HFF-Myc (cell line): ENCODE results near the gene TIMM44.
"Not testable (repeated sequence)": the region's sequence is repeated elsewhere in the genome, so short reads cannot be mapped to it uniquely, and the experiment has no call there.

Experiments used
- DNase-seq: peaks from one replicate; pipeline ENCODE4 v3.0.0-alpha.2; 2011; ENCODE audit warnings: low read depth; ENCODE audit errors: extremely low read depth
- H3K4me3 ChIP-seq: replicated peaks from 2 replicates; pipeline ENCODE4 v1.5.1; 2011; ENCODE audit warnings: low read depth, mild to moderate bottlenecking, control low read depth, low read length
- TF ChIP-seq, protein P1 (sequence below): IDR thresholded peaks from 2 replicates; pipeline ENCODE4 v1.5.1; 2012; ENCODE audit warnings: mild to moderate bottlenecking, low read depth, low read length, control low read depth; ENCODE audit errors: missing control alignments

The TIMM44 gene

DNA sequence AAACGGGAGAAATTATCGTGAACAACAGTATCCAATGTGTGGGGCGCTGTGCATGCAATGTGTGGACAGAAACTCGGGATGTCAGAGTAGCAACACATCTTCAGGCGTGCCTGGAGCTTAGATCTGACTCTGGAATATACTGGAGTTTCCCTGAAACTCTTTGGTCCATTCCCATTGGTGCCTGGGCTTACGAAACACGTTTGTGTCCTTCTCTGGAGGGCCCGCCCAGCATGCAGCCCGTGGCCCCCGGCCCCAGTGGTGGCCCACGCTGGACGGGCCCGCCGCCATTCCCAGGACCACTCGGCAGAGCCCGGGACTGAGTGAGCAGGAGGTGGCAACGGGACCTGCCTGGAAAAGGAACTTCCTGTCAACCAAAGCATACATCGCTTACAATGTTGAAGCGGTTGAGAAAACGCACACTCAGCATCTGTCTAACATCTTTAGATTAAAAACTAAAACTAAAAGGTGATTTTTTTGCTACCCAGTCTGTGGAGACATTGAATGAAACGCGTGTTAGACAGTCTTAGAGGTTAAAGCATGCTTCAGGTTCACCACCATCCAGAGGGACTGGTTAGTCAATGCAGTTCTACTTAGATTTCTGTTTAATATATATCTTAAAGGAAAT lies 19.3 kb upstream of the TIMM44 start:
- DNase-seq: no peak
- H3K4me3 ChIP-seq: no peak overlapping the region
- TF ChIP-seq, protein P1, sequence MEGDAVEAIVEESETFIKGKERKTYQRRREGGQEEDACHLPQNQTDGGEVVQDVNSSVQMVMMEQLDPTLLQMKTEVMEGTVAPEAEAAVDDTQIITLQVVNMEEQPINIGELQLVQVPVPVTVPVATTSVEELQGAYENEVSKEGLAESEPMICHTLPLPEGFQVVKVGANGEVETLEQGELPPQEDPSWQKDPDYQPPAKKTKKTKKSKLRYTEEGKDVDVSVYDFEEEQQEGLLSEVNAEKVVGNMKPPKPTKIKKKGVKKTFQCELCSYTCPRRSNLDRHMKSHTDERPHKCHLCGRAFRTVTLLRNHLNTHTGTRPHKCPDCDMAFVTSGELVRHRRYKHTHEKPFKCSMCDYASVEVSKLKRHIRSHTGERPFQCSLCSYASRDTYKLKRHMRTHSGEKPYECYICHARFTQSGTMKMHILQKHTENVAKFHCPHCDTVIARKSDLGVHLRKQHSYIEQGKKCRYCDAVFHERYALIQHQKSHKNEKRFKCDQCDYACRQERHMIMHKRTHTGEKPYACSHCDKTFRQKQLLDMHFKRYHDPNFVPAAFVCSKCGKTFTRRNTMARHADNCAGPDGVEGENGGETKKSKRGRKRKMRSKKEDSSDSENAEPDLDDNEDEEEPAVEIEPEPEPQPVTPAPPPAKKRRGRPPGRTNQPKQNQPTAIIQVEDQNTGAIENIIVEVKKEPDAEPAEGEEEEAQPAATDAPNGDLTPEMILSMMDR: no peak

DNA sequence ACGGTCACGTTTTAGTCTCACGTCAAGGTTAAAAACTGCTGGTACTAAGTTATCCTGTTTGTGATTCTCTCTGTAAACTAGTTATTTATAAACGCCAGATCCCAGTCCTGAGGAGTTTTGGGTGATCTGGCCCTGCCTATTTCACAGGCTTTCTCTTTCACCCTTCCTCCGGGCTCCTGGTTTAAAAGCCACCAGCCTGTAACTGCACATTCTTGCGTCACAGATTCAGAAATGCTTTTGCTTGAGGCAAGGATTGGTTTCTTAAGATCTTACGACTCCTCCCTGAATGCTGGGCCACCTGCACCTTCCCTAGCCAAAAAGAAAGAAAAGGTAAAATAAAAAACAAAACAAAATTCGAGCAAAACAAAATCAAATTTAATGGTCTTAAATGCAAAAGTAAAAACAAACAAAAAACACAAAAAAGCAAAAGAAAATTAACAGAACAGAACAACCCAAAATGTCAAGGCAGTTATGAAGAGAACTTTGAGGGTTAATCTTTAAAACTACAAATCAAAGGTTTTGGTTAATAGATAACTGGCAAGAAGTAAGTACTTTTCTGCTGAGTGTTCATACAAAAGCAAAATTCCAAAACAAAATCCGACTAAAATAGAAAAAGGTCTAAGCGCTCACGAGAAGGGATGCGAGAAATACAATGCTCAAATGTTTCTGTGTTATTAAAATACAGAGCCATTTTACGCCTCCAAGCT lies 18.6 kb upstream of the TIMM44 start:
- DNase-seq: no peak
- TF ChIP-seq, protein P1: no peak
- no peak overlapping the region for H3K4me3 ChIP-seq

DNA sequence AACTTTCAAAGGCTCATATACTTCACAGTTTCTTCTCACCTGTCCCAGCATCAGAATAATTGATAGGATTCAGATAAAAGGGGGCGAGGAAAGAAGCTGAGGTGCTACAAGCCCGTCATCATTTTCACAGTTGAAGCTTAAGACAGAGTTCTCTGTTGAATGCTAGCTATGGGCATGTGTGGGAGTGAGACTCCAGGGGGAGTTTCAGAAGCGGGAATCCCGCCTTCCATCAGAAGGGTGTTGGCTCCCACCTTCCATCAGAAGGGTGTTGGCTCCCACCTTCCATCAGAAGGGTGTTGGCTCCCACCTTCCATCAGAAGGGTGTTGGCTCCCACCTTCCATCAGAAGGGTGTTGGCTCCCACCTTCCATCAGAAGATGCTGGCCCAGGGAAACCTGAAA lies 17.6 kb upstream of the TIMM44 start:
- DNase-seq, H3K4me3 ChIP-seq: not testable (repeated sequence)

DNA sequence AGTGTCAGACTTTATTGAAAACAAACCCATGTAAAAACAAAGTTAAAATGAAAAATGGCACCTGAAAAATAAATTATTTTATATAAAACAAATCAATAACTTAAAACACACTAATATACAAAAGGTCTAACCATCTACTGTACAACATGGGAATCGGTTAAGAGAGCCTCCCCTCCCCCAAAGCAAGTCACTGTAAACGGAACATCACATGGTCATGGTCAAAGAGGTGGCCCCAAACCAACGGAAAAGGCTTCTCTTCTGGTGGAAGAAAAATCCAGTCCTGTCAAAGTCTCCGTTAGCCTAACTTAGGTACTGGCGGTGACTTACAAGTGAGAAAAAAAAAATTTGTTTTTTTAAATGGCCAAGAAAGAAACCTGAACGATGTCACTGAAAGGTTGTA lies 15.7 kb upstream of the TIMM44 start:
- DNase-seq: no peak
- no peak overlapping the region for H3K4me3 ChIP-seq
- TF ChIP-seq, protein P1: no peak

DNA sequence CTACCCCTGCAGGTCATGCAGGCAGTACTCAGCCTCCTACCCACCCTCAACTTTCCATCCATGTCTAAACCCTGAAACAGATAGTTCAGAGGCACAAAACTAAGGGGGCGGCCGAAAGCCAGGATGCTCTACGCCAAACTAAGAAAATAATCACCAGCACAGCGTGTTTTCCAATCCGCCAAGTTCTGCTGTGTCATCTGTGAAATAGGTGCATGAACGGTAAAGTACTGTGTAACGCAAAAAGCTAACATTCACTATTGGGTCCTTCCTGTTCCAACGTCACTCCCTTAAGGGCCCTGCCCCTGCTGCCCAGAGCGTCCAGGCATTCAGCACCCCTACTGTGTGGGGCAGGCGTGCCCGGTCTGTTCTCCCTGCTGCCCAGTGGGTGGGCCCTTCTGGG lies 12.2 kb upstream of the TIMM44 start:
- no peak for DNase-seq
- TF ChIP-seq, protein P1: no peak
- H3K4me3 ChIP-seq: no peak overlapping the region

DNA sequence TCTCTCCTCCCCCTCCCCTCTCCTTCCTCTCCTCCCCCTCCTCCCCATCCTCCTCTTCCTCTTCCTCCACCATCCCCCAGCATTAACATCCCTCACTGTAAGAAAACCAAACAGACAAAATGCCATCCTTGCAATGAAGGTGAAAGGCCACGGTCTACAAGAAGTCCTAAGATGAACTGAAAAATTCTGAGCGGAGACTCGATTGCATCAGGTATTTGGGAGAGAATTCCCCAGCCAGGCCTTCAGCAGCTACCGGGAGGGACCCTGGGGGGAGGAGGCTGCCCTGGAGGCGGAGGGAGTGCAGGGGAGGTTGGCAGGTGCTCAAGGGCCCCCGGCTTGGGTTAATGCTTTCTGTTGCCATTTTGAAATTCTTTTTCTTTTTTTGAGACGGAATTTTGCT lies 10.1 kb upstream of the TIMM44 start:
- no peak for DNase-seq
- H3K4me3 ChIP-seq: no peak overlapping the region
- TF ChIP-seq, protein P1: no peak

DNA sequence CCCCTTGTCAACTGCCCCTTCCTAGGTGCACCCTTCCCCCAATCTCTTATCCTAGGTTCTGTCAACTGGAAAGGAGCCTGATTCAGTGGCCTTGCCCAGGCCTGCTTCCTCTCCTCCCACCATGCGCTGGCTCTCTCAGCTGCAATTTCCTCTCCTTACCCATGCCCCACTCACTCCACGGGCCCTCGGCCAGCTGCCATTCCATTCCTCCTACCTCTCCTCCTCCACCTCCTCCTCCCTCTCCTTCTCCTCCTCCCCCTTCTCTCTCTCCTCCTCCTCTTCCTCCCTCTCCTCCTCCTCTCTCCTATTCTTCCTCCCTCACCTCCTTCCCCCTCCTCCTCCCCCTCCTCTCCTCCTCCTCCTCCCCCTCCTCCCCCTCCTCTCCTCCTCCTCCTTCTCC lies 9.6 kb upstream of the TIMM44 start:
- H3K4me3 ChIP-seq: no peak overlapping the region
- DNase-seq: no peak
- TF ChIP-seq, protein P1: no peak
